SU-DHL-6 (cell line): ENCODE results near the gene KPNA3.

ENCODE experiments used
- CTCF ChIP-seq: fragments of 200-600 bp; sonication (generic); IDR thresholded peaks from one replicate; pipeline ENCODE4 v1.5.1; 2017; ENCODE audit warnings: antibody characterized with exemption, mild to moderate bottlenecking, low read length, moderate library complexity; ENCODE audit not compliant: insufficient read depth, poor library complexity, severe bottlenecking
- EZH2phosphoT487 ChIP-seq: fragments of 200-600 bp; sonication (generic), shearing (Covaris generic); conservative IDR thresholded peaks from 2 replicates; pipeline ENCODE4 v1.6.1; 2018; ENCODE audit warnings: mild to moderate bottlenecking, antibody characterized with exemption, low read length, moderate library complexity, mixed read lengths

- TF ChIP-seq CTCF = no peak
- no peak for TF ChIP-seq EZH2phosphoT487
These were observed 42.6 kb downstream of the KPNA3 start for GRCh38 chr13:49749848-49750247.
